ENCODE data around the gene BRD3. TPM values are rescaled to one million over a fixed set of nuclear protein-coding genes. Genes with fewer than 3 reads are reported as not detected.

Gene BRD3
- polyA plus RNA-seq, 2 of the 4 experiments (the other 2 are of a cell fraction), result 9.0 to 15.3 TPM

- no peak for TF ChIP-seq PHF8 (IDR thresholded peaks at IDR 0.05; ENCODE audit: borderline replicate concordance, low read depth)
- no peak for TF ChIP-seq POLR2AphosphoS2 (conservative IDR thresholded peaks at IDR 0.05; ENCODE audit: low read length)
- no peak for TF ChIP-seq ZFP36 (IDR thresholded peaks at IDR 0.05; ENCODE audit: borderline replicate concordance, partially characterized antibody)
- TF ChIP-seq CTCF (IDR thresholded peaks at IDR 0.05), result no peak
- no peak for TF ChIP-seq HOXB13 (CRISPR knock-in tag; IDR thresholded peaks at IDR 0.05; ENCODE audit: low read depth)
- TF ChIP-seq CEBPB (IDR thresholded peaks at IDR 0.05), result no peak
These were observed 11.1 kb downstream of the BRD3 start (continued) for GRCh38 chr9:134056483-134057306.

- no peak overlapping the region for H3K4me3 ChIP-seq
- H3K4me2 ChIP-seq, result peak overlapping the region; percentile 60
- H3K4me1 ChIP-seq, result peaks cover 28% of the 10 kb centered on the region
- peak; percentile 15; the same call in 1 of the 2 replicates for TF ChIP-seq MAX (IDR thresholded peaks at IDR 0.05)
- TF ChIP-seq CEBPB (IDR thresholded peaks at IDR 0.05), result no peak
- H3K9me3 ChIP-seq, result no peaks in the 10 kb centered on the region
- DNase-seq (ENCODE audit: low read depth in 1 of 2, low spot score in 1 of 2), result peak; percentile 28 to 45
- no peak for FAIRE-seq
- 35% methylated on average over 11 of the region's 13 CpGs for WGBS (ENCODE audit: missing lambda C conversion rate)
- POLR2A ChIA-PET, result no interaction called here
- H3K27ac ChIP-seq, result peak overlapping the region; percentile 45 to 67; a peak in 5 of 6 replicates
- CTCF ChIA-PET, result interaction anchor here (1.1 to 1.2 kb wide), 2 partner anchors 11 to 62 kb away, joined by 4 read pairs; no protein-coding TSS in a partner anchor
- peak in 1 of 2 experiments; percentile 69; a peak in 3 of 6 replicates for ATAC-seq
These were observed 11.8 kb downstream of the BRD3 start for GRCh38 chr9:134055981-134056461.

- Histone ChIP-seq H3K4me1 (peaks cover 28% of the 10 kb centered on the region), H3K9me3 (no peaks in the 10 kb centered on the region), H3K4me2 (peak overlapping the region; percentile 60; the same call in 2 of the 3 replicates), H3K4me3 (no peak overlapping the region), H3K27ac (peak overlapping the region; percentile 45 to 67; a peak in 4 of 6 replicates)
- ChIA-PET POLR2A (no interaction called here), CTCF (interaction anchor here (1.1 to 1.2 kb wide), 2 partner anchors 11 to 61 kb away, joined by 4 read pairs; no protein-coding TSS in a partner anchor)
- ATAC-seq (no peak; a peak in 2 of 6 replicates), FAIRE-seq (no peak), DNase-seq (ENCODE audit: low read depth in 1 of 2, low spot score in 1 of 2) (no peak)
- 88% methylated on average over 20 of the region's 28 CpGs for WGBS (ENCODE audit: missing lambda C conversion rate)
- TF ChIP-seq FOXS1 (CRISPR knock-in tag; IDR thresholded peaks at IDR 0.05) (no peak), JUN (IDR thresholded peaks at IDR 0.05) (no peak), HEYL (CRISPR knock-in tag; IDR thresholded peaks at IDR 0.05) (no peak), TFCP2L1 (CRISPR knock-in tag; IDR thresholded peaks at IDR 0.05) (no peak), MAX (IDR thresholded peaks at IDR 0.05) (no peak)
These were observed 12.7 kb downstream of the BRD3 start for GRCh38 chr9:134054891-134055811.

DNA sequence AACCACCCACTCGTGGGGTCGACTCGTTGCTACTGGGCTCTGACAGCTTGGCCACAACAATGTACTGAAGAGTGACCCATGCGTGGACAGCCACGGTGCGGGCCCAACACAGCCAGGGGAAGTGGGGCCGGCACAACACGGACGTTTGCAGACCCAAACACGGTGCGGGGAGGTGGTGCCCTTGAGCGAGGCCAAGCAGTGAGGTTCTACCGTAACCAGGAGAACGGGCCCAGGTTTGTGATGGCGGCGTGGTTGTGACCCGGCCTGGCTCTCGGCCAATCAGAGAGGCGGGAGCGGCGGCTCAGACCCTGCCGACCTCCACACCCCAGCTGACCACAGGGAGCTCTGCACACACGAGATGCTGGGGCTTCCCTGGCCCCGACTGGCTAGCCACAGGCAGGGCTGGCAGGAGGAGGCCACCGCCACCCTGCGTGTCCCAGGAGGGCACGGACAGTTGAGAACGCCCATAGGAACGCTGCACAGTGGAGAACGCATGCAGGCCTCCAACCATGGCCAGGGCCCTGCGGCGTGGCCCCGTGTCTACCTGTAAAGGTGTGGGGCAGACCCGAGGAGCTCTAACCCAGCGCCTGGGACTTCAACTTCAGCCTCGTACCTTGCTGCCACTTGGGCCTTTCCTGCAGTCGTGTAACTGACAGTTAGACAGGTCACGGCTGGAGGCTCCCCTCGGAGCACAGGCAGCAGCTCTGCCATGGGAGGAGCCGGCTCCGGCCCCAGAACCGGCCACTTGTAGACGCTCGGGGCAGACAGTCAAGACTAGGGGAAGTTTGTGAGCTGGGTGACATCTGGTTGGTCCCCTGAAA is 13.7 kb downstream of the BRD3 start:
- FAIRE-seq, result no peak
- H3K4me1 ChIP-seq, result peaks cover 28% of the 10 kb centered on the region
- ChIA-PET CTCF (no interaction called here), POLR2A (no interaction called here)
- H3K9me3 ChIP-seq, result no peaks in the 10 kb centered on the region
- H3K27ac ChIP-seq, result no peak overlapping the region
- WGBS (ENCODE audit: missing lambda C conversion rate), result 92% methylated on average over 37 of the region's 44 CpGs
- H3K4me3 ChIP-seq, result no peak overlapping the region
- no peak for ATAC-seq
- H3K4me2 ChIP-seq, result no peak overlapping the region
- DNase-seq (ENCODE audit: low read depth in 1 of 2, low spot score in 1 of 2), result no peak
- TF ChIP-seq CTCF (IDR thresholded peaks at IDR 0.05), result no peak
- no peak for TF ChIP-seq GATA3 (IDR thresholded peaks at IDR 0.05; ENCODE audit: borderline replicate concordance)
- TF ChIP-seq CBX2 (IDR thresholded peaks at IDR 0.05; ENCODE audit: borderline replicate concordance, low read depth), result no peak
- TF ChIP-seq ZC3H11A (IDR thresholded peaks at IDR 0.05), result no peak
- no peak for TF ChIP-seq CHD2 (IDR thresholded peaks at IDR 0.05; ENCODE audit: low read length, partially characterized antibody)
- TF ChIP-seq NFE2L2 (conservative IDR thresholded peaks at IDR 0.05; ENCODE audit: low read length), result no peak
- no peak for TF ChIP-seq PBX3 (IDR thresholded peaks at IDR 0.05)
- no peak for TF ChIP-seq POLR2A (IDR thresholded peaks at IDR 0.05; ENCODE audit: low read length)
- no peak for TF ChIP-seq ZSCAN20 (CRISPR knock-in tag; IDR thresholded peaks at IDR 0.05)
- TF ChIP-seq E2F6 (IDR thresholded peaks at IDR 0.05; ENCODE audit: borderline replicate concordance, low read depth), result no peak

Measured in A549 (cell line).